ENCODE data around the gene COQ10A.
"Not testable (repeated sequence)": the region's sequence is repeated elsewhere in the genome, so short reads cannot be mapped to it uniquely, and the experiment has no call there.

COQ10A gene

DNA sequence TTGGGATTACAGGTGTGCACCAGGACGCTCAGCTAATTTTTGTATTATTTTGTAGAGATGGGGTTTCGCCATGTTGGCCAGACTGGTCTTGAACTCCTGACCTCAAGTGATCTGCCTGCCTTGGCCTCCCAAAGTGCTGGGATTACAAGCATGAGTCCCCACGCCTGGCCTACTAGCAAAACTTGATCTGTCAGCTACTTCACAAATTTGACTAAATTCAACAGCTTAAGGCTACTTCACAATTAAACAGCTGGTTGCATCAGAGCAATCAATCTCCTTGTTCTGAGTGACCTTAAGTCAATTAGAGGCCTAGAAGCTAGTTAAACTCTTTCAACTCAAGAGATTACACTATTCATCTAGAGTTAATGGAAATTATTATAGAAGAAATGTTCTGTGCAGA lies 12.2 kb downstream of the COQ10A start:
- POLR2A ChIA-PET: interaction anchor here (1.2 kb wide), 1 partner anchor 12 kb away, joined by 3 read pairs; the partner anchor contains the start of gene COQ10A
- DNase-seq (ENCODE audit: extremely low spot score): no peak
- no peak for TF ChIP-seq FOXM1 (IDR thresholded peaks at IDR 0.05; ENCODE audit: borderline replicate concordance)
- TF ChIP-seq ELF4 (IDR thresholded peaks at IDR 0.05): no peak
- no peak for TF ChIP-seq LEF1 (IDR thresholded peaks at IDR 0.05; ENCODE audit: borderline replicate concordance)
- TF ChIP-seq L3MBTL2 (conservative IDR thresholded peaks at IDR 0.05): no peak
- TF ChIP-seq SP1 (IDR thresholded peaks at IDR 0.05): no peak
- TF ChIP-seq, protein P1, sequence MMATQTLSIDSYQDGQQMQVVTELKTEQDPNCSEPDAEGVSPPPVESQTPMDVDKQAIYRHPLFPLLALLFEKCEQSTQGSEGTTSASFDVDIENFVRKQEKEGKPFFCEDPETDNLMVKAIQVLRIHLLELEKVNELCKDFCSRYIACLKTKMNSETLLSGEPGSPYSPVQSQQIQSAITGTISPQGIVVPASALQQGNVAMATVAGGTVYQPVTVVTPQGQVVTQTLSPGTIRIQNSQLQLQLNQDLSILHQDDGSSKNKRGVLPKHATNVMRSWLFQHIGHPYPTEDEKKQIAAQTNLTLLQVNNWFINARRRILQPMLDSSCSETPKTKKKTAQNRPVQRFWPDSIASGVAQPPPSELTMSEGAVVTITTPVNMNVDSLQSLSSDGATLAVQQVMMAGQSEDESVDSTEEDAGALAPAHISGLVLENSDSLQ (IDR thresholded peaks at IDR 0.05): no peak
- TF ChIP-seq TARDBP (IDR thresholded peaks at IDR 0.05): no peak
- no peak for TF ChIP-seq HDGF (IDR thresholded peaks at IDR 0.05; ENCODE audit: borderline replicate concordance)
- TF ChIP-seq SUZ12 (IDR thresholded peaks at IDR 0.05): no peak
- no peak for TF ChIP-seq ARNT (IDR thresholded peaks at IDR 0.05)
- no peak for TF ChIP-seq NFRKB (IDR thresholded peaks at IDR 0.05)
- no peak for TF ChIP-seq CTBP1 (IDR thresholded peaks at IDR 0.05; ENCODE audit: borderline replicate concordance)

GRCh38 chr12:56280849-56281248 lies 14.1 kb downstream of the COQ10A start:
- ChIA-PET CTCF (no interaction called here), POLR2A (no interaction called here)
- DNase-seq (ENCODE audit: extremely low spot score): no peak
- TF ChIP-seq SUZ12 (IDR thresholded peaks at IDR 0.05) (no peak), ELF4 (IDR thresholded peaks at IDR 0.05) (no peak), HDGF (IDR thresholded peaks at IDR 0.05; ENCODE audit: borderline replicate concordance) (no peak), FOXA1 (IDR thresholded peaks at IDR 0.05) (no peak), LEF1 (IDR thresholded peaks at IDR 0.05; ENCODE audit: borderline replicate concordance) (no peak), NFRKB (IDR thresholded peaks at IDR 0.05) (no peak), ZNF384 (IDR thresholded peaks at IDR 0.05) (no peak), SP1 (IDR thresholded peaks at IDR 0.05) (no peak), FOXM1 (IDR thresholded peaks at IDR 0.05; ENCODE audit: borderline replicate concordance) (no peak), L3MBTL2 (conservative IDR thresholded peaks at IDR 0.05) (no peak), TARDBP (IDR thresholded peaks at IDR 0.05) (no peak), FOXK2 (IDR thresholded peaks at IDR 0.05) (no peak), CTBP1 (IDR thresholded peaks at IDR 0.05; ENCODE audit: borderline replicate concordance) (no peak), ARNT (IDR thresholded peaks at IDR 0.05) (no peak), BHLHE40 (IDR thresholded peaks at IDR 0.05; ENCODE audit: borderline replicate concordance) (no peak)
- TF ChIP-seq, protein P1 (IDR thresholded peaks at IDR 0.05): no peak

More for the DNA sequence above, 12.2 kb downstream of the COQ10A start:
- CTCF ChIA-PET: no interaction called here

GRCh38 chr12:56282030-56282429 lies 15.3 kb downstream of the COQ10A start:
- DNase-seq (ENCODE audit: extremely low spot score): no peak
- TF ChIP-seq NFRKB (IDR thresholded peaks at IDR 0.05): no peak
- TF ChIP-seq CTBP1 (IDR thresholded peaks at IDR 0.05; ENCODE audit: borderline replicate concordance): no peak
- TF ChIP-seq ARNT (IDR thresholded peaks at IDR 0.05): no peak
- TF ChIP-seq HDGF (IDR thresholded peaks at IDR 0.05; ENCODE audit: borderline replicate concordance): no peak
- no peak for TF ChIP-seq FOXM1 (IDR thresholded peaks at IDR 0.05; ENCODE audit: borderline replicate concordance)
- no peak for TF ChIP-seq FOXA1 (IDR thresholded peaks at IDR 0.05)
- TF ChIP-seq LEF1 (IDR thresholded peaks at IDR 0.05; ENCODE audit: borderline replicate concordance): no peak
- TF ChIP-seq ZNF384 (IDR thresholded peaks at IDR 0.05): no peak
- no peak for TF ChIP-seq TARDBP (IDR thresholded peaks at IDR 0.05)
- no peak for TF ChIP-seq ELF4 (IDR thresholded peaks at IDR 0.05)
- TF ChIP-seq SUZ12 (IDR thresholded peaks at IDR 0.05): no peak
- no peak for TF ChIP-seq SP1 (IDR thresholded peaks at IDR 0.05)
- TF ChIP-seq, protein P1 (IDR thresholded peaks at IDR 0.05): no peak
- no peak for TF ChIP-seq FOXK2 (IDR thresholded peaks at IDR 0.05)
- TF ChIP-seq L3MBTL2 (conservative IDR thresholded peaks at IDR 0.05): no peak
- TF ChIP-seq BHLHE40 (IDR thresholded peaks at IDR 0.05; ENCODE audit: borderline replicate concordance): no peak
- ChIA-PET POLR2A (no interaction called here), CTCF (no interaction called here)

DNA sequence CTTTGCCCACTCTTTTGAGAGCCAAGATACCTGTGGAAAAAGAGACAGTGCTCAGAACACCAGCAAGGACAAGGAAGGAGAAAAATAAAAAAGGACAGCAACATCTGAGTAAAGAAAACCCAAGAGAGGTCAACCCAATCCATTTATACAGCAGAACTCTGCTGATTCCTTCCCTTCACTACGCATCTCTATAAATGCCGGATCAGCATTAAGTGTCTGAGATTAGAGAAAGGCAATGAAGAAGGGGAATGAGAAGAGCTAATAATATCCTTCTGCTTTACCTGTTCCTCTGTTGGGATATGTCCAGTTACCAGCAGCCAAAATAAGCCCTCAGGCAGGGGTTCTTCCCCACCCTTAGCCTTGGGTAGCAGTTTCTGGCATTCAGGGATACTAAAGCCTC lies 15.8 kb downstream of the COQ10A start:
- no peak for TF ChIP-seq ZNF384 (IDR thresholded peaks at IDR 0.05)
- TF ChIP-seq NFRKB (IDR thresholded peaks at IDR 0.05): no peak
- TF ChIP-seq CTBP1 (IDR thresholded peaks at IDR 0.05; ENCODE audit: borderline replicate concordance): no peak
- TF ChIP-seq LEF1 (IDR thresholded peaks at IDR 0.05; ENCODE audit: borderline replicate concordance): no peak
- no peak for TF ChIP-seq BHLHE40 (IDR thresholded peaks at IDR 0.05; ENCODE audit: borderline replicate concordance)
- no peak for TF ChIP-seq TARDBP (IDR thresholded peaks at IDR 0.05)
- no peak for TF ChIP-seq ARNT (IDR thresholded peaks at IDR 0.05)
- no peak for TF ChIP-seq SUZ12 (IDR thresholded peaks at IDR 0.05)
- no peak for TF ChIP-seq FOXA1 (IDR thresholded peaks at IDR 0.05)
- no peak for TF ChIP-seq FOXK2 (IDR thresholded peaks at IDR 0.05)
- no peak for TF ChIP-seq SP1 (IDR thresholded peaks at IDR 0.05)
- TF ChIP-seq, protein P1 (IDR thresholded peaks at IDR 0.05): no peak
- TF ChIP-seq HDGF (IDR thresholded peaks at IDR 0.05; ENCODE audit: borderline replicate concordance): no peak
- no peak for TF ChIP-seq ELF4 (IDR thresholded peaks at IDR 0.05)
- no peak for DNase-seq (ENCODE audit: extremely low spot score)
- CTCF ChIA-PET: no interaction called here
- POLR2A ChIA-PET: no interaction called here

GRCh38 chr12:56284263-56284662 lies 17.5 kb downstream of the COQ10A start:
- POLR2A ChIA-PET, CTCF ChIA-PET: not testable (repeated sequence)

More at GRCh38 chr12:56284263-56284662, 17.5 kb downstream of the COQ10A start:
- DNase-seq (ENCODE audit: extremely low spot score): not testable (repeated sequence)
